ENCODE data around the gene PDE7B. TPM values are rescaled to one million over a fixed set of nuclear protein-coding genes. Genes with fewer than 3 reads are reported as not detected.

The PDE7B gene
- total RNA-seq, 1 experiment from 2014 or later, result not detected

DNA sequence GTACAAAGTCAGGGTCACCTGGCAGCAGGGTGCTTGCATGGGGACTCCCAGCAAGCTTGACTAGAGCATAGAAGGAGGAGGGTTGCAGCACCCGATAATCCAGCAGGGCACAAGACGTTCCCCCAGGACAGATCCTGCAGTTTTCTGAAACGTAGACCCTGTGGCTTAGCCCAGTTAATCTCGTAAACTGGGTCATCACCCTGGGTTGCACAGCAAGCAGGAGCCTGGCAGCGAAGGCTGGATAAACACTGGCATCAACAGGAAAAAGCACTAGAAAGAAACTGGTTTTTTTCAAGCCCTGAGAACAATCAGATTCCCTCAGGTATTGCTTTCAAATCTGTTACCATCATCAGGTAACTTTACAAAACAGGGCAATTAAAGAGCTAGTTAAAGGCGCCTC lies 92.6 kb downstream of the PDE7B start:
- no peaks in the 10 kb centered on the region for H3K36me3 ChIP-seq (ENCODE audit: low read depth, low read length)
- no peak overlapping the region for H3K9ac ChIP-seq (ENCODE audit: low read length)
- no peaks in the 10 kb centered on the region for H3F3A ChIP-seq (ENCODE audit: low read length, unreplicated experiment)
- H2AFZ ChIP-seq (ENCODE audit: low read length), result no peak overlapping the region
- no peak overlapping the region for H3K4me3 ChIP-seq (ENCODE audit: low read length)
- CTCF ChIA-PET, result no interaction called here
- no TSS peak for BruUV-seq (replicated peaks)
- H3K79me2 ChIP-seq (ENCODE audit: low read length), result no peaks in the 10 kb centered on the region
- H3K9me2 ChIP-seq (replicated peaks; ENCODE audit: low read length), result no peaks in the 10 kb centered on the region
- POLR2A ChIA-PET (ENCODE audit: unreplicated experiment), result no interaction called here
- no peaks in the 10 kb centered on the region for H3K27me3 ChIP-seq (ENCODE audit: low read length)
- no peak for DNase-seq
- H4K20me1 ChIP-seq (ENCODE audit: low read length), result no peaks in the 10 kb centered on the region
- no peak overlapping the region for H3K4me2 ChIP-seq (ENCODE audit: low read length)
- TF ChIP-seq EZH2 (IDR thresholded peaks at IDR 0.05; ENCODE audit: low read length, unreplicated experiment) (no peak), EZH2phosphoT487 (IDR thresholded peaks at IDR 0.05; ENCODE audit: borderline replicate concordance, low read length) (no peak)
- TF ChIP-seq, protein P1, sequence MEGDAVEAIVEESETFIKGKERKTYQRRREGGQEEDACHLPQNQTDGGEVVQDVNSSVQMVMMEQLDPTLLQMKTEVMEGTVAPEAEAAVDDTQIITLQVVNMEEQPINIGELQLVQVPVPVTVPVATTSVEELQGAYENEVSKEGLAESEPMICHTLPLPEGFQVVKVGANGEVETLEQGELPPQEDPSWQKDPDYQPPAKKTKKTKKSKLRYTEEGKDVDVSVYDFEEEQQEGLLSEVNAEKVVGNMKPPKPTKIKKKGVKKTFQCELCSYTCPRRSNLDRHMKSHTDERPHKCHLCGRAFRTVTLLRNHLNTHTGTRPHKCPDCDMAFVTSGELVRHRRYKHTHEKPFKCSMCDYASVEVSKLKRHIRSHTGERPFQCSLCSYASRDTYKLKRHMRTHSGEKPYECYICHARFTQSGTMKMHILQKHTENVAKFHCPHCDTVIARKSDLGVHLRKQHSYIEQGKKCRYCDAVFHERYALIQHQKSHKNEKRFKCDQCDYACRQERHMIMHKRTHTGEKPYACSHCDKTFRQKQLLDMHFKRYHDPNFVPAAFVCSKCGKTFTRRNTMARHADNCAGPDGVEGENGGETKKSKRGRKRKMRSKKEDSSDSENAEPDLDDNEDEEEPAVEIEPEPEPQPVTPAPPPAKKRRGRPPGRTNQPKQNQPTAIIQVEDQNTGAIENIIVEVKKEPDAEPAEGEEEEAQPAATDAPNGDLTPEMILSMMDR (conservative IDR thresholded peaks at IDR 0.05; ENCODE audit: low read depth, low read length), result no peak
- no peak for ATAC-seq
- H3K4me1 ChIP-seq (ENCODE audit: insufficient read depth, low read length), result peaks cover 19% of the 10 kb centered on the region
- no peak overlapping the region for H3K27ac ChIP-seq (ENCODE audit: low read length)
- intact Hi-C loops (cut with micrococcal nuclease), result no loop called here
- no peaks in the 10 kb centered on the region for H3K9me3 ChIP-seq (ENCODE audit: low read length)

DNA sequence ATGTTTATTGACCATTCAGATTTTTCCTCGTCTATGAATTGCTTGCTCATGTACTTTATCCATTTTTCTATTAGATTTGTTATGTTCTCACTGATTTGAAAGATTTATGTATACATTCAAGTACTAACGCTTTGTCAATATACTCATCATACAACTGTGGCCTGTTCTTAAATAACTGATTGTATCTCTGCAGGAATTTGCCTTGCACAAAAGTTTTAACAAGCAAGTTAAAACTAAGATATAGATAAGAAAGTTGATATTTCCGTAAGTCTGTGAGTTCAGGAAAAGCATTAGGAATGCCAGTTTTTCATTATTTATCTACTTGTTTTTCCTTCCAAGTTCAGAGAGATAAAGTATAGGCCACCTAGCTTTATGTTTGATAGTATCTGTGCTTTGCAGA lies 95.2 kb downstream of the PDE7B start:
- Histone ChIP-seq H3K36me3 (ENCODE audit: low read depth, low read length) (no peaks in the 10 kb centered on the region), H3K9me3 (ENCODE audit: low read length) (no peaks in the 10 kb centered on the region), H3K4me2 (ENCODE audit: low read length) (no peak overlapping the region), H2AFZ (ENCODE audit: low read length) (no peak overlapping the region), H3K79me2 (ENCODE audit: low read length) (no peaks in the 10 kb centered on the region), H3K4me3 (ENCODE audit: low read length) (no peak overlapping the region), H3F3A (ENCODE audit: low read length, unreplicated experiment) (no peaks in the 10 kb centered on the region), H3K4me1 (ENCODE audit: insufficient read depth, low read length) (peaks cover 2% of the 10 kb centered on the region), H3K9ac (ENCODE audit: low read length) (no peak overlapping the region), H3K27ac (ENCODE audit: low read length) (no peak overlapping the region), H4K20me1 (ENCODE audit: low read length) (no peaks in the 10 kb centered on the region), H3K27me3 (ENCODE audit: low read length) (no peaks in the 10 kb centered on the region), H3K9me2 (replicated peaks; ENCODE audit: low read length) (no peaks in the 10 kb centered on the region)
- POLR2A ChIA-PET (ENCODE audit: unreplicated experiment), result no interaction called here
- BruUV-seq (replicated peaks), result no TSS peak
- TF ChIP-seq EZH2 (IDR thresholded peaks at IDR 0.05; ENCODE audit: low read length, unreplicated experiment) (no peak), EZH2phosphoT487 (IDR thresholded peaks at IDR 0.05; ENCODE audit: borderline replicate concordance, low read length) (no peak)
- TF ChIP-seq, protein P1 (conservative IDR thresholded peaks at IDR 0.05; ENCODE audit: low read depth, low read length), result no peak
- CTCF ChIA-PET, result no interaction called here
- intact Hi-C loops (cut with micrococcal nuclease), result no loop called here
- DNase-seq, result no peak
- no peak for ATAC-seq

DNA sequence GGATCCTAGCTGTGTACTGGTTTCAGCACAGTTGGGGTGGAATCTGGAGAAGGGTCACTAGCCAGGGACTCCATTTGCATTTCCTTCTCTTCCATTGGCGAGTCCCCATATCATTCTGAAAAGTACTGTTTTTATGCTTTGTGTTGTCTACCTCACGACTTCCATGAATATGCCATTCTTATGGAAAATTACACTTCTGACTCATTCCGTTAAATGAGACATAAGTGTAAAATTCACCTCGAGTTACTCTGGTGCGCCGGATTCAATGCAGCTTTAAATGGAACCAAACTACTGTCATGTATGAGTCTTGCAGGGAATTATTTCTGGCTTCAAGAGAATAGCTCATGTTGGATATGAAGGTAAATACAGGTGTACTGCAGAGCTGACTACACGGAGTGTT lies 99.2 kb downstream of the PDE7B start:
- ChIA-PET CTCF (no interaction called here), POLR2A (ENCODE audit: unreplicated experiment) (no interaction called here)
- TF ChIP-seq EZH2phosphoT487 (IDR thresholded peaks at IDR 0.05; ENCODE audit: borderline replicate concordance, low read length) (no peak), EZH2 (IDR thresholded peaks at IDR 0.05; ENCODE audit: low read length, unreplicated experiment) (no peak)
- TF ChIP-seq, protein P1 (conservative IDR thresholded peaks at IDR 0.05; ENCODE audit: low read depth, low read length), result no peak

More for the DNA sequence above, 99.2 kb downstream of the PDE7B start:
- Histone ChIP-seq H3K36me3 (ENCODE audit: low read depth, low read length) (no peaks in the 10 kb centered on the region), H3K79me2 (ENCODE audit: low read length) (no peaks in the 10 kb centered on the region), H2AFZ (ENCODE audit: low read length) (no peak overlapping the region), H3K4me1 (ENCODE audit: insufficient read depth, low read length) (no peaks in the 10 kb centered on the region), H3K27me3 (ENCODE audit: low read length) (no peaks in the 10 kb centered on the region), H3K9ac (ENCODE audit: low read length) (no peak overlapping the region), H3K4me3 (ENCODE audit: low read length) (no peak overlapping the region), H3K9me2 (replicated peaks; ENCODE audit: low read length) (no peaks in the 10 kb centered on the region), H3K4me2 (ENCODE audit: low read length) (no peak overlapping the region), H4K20me1 (ENCODE audit: low read length) (no peaks in the 10 kb centered on the region), H3F3A (ENCODE audit: low read length, unreplicated experiment) (no peaks in the 10 kb centered on the region), H3K9me3 (ENCODE audit: low read length) (no peaks in the 10 kb centered on the region), H3K27ac (ENCODE audit: low read length) (no peak overlapping the region)
- intact Hi-C loops (cut with micrococcal nuclease), result no loop called here
- ATAC-seq (no peak), DNase-seq (no peak)
- no TSS peak for BruUV-seq (replicated peaks)
